Sigmoid colon (tissue), 7 donors: ENCODE measurements around the gene RPUSD4. TPM values are rescaled to one million over a fixed set of nuclear protein-coding genes. Genes with fewer than 3 reads are reported as not detected.
"Not testable (repeated sequence)": the region's sequence is repeated elsewhere in the genome, so short reads cannot be mapped to it uniquely, and the experiment has no call there.

ENCODE experiments used
- DNase-seq: peaks from one replicate; pipeline ENCODE4 v3.0.0-alpha.2; 2019
- H3K27ac ChIP-seq, 4 donors: fragments of 200-600 bp; sonication (generic); one replicate each; pipeline ENCODE4 v1.5.1; 2016 to 2019; ENCODE audit warnings: mild to moderate bottlenecking in 1 of 4
- H3K27me3 ChIP-seq, 3 donors: fragments of 200-600 bp; sonication (generic); one replicate each; pipeline ENCODE4 v1.5.1; 2019; ENCODE audit warnings: mild to moderate bottlenecking in 1 of 3
- H3K36me3 ChIP-seq, 4 donors: fragments of 200-600 bp; sonication (generic); one replicate each; pipeline ENCODE4 v1.5.1; 2016 to 2019
- H3K4me1 ChIP-seq, 4 donors: fragments of 200-600 bp; sonication (generic); one replicate each; pipeline ENCODE4 v1.5.1; 2017 to 2019
- H3K4me3 ChIP-seq, 4 donors: fragments of 200-600 bp; sonication (generic); one replicate each; pipeline ENCODE4 v1.5.1; 2017 to 2019; ENCODE audit warnings: mild to moderate bottlenecking in 2 of 4, moderate library complexity in 1 of 4
- H3K9me3 ChIP-seq, 4 donors: fragments of 200-600 bp in 3 of 4; sonication (generic) in 3 of 4; one replicate each; pipeline versions ENCODE4 v1.5.1 to v1.6.1; 2013 to 2019
- CTCF ChIP-seq, 4 experiments: fragments of 450-650 bp in 3 of 4; fragments of 200-600 bp in 1 of 4; IDR thresholded peaks; one replicate each; pipeline ENCODE4 v1.5.1; 2016 to 2019; ENCODE audit warnings: antibody characterized with exemption in 4 of 4, mild to moderate bottlenecking in 3 of 4, moderate library complexity in 2 of 4
- EP300 ChIP-seq, 4 donors: sonication (generic); formaldehyde crosslinking; IDR thresholded peaks; one replicate each; pipeline ENCODE4 v1.6.1; 2017; ENCODE audit warnings: antibody characterized with exemption in 4 of 4
- POLR2A ChIP-seq, 2 donors: fragments of 450-650 bp; IDR thresholded peaks; one replicate each; pipeline ENCODE4 v1.6.1; 2016; ENCODE audit warnings: antibody characterized with exemption in 2 of 2, mild to moderate bottlenecking in 2 of 2, moderate library complexity in 2 of 2
- POLR2AphosphoS5 ChIP-seq, 4 donors: sonication (generic); formaldehyde crosslinking; IDR thresholded peaks; one replicate each; pipeline ENCODE4 v1.6.1; 2017; ENCODE audit warnings: antibody characterized with exemption in 4 of 4
- WGBS, 2 donors: extraction: QIAGEN DNeasy Blood & Tissue Kit; methylation state at CpG; one replicate each; pipeline ENCODE4 v1.1.7; 2013; 5-methylcytosine and 5-hydroxymethylcytosine counted together
- intact Hi-C: fragments of 100-400 bp; cut with DNase I; formaldehyde crosslinking; loops from one replicate; pipeline ENCODE4 v1.15.1; 2023
- polyA plus RNA-seq, 3 donors: library from polyadenylated mRNA; stranded (reverse); fragments of 200-250 nt; gene quantifications; one replicate each; pipeline ENCODE4 v1.2.3, GENCODE V29; 2013
- total RNA-seq, 4 donors: library from RNA; depleted of rRNA; stranded (reverse); fragments of >200 nt; gene quantifications; one replicate each; pipeline ENCODE4 v1.1.0, GENCODE V29; 2016
- donor health status: healthy with polysubstance abuse.
- donor health status: Bipolar disorder and iron deficiency.
- donor health status: healthy.

Gene RPUSD4, protein sequence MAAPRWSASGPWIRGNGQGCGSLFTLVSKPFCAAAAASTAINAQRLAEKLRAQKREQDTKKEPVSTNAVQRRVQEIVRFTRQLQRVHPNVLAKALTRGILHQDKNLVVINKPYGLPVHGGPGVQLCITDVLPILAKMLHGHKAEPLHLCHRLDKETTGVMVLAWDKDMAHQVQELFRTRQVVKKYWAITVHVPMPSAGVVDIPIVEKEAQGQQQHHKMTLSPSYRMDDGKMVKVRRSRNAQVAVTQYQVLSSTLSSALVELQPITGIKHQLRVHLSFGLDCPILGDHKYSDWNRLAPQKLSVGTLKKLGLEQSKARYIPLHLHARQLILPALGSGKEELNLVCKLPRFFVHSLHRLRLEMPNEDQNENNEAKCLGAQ
- total RNA-seq (10 to 100 TPM; 14.3 to 24.4 (median 17.6) TPM), polyA plus RNA-seq (10 to 100 TPM in 2 of 3 donors, 1 to 10 TPM in 1; 7.9 to 22.5 (median 10.8) TPM)

DNA sequence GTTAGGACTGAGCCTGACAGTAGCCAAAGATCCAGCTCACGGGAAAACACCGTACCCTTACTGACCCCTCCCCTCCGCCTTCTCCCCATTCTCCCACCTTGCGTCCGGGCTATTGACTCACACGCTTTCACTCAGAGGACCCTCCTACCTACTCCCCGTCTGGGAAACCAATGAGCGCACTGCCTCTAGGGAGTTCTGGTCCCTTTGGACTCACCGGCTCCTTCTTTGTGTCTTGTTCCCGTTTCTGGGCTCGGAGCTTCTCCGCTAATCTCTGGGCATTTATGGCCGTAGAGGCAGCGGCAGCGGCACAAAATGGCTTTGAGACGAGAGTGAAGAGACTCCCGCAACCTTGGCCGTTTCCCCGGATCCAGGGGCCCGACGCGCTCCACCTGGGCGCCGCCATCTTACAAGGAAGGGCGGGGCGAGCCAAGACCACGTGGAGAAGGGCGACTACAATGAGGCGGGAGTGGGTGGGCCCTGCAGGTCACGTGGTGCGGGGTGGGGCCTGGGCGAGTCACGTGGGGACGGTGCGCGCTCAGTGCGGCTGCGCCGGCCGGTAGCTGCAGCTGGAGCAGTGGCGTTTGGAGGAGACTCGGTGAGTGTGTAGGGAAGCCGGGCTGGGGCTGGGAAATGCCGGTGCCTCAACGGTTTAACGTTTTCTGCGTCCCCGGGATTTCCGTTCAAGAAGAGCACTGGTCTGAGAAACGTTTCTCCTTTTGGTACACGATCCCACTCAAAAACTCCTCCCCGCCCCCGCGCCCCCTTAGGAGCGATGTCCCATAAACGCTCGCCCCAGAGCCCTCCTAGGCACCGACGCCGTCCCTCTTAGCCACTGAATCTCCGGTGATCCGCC lies at the start of gene RPUSD4, which contains the start of gene FAM118B:
Gene RPUSD4, minus strand, starts transcription at position 415 of the 853 bp plus-strand sequence. Its CDS starts 12 bp downstream, at position 403.
Gene FAM118B, plus strand, starts transcription at position 547 of the 853 bp plus-strand sequence. CDS start 23,220 bp downstream, outside the sequence.
- peak within 1 kb of the TSS; percentile 74 to 78 (median 76) for H3K27ac ChIP-seq
- H3K36me3 ChIP-seq, result peaks cover 0 to 28% (median 9%) of the 10 kb centered on the region in 4 donors
- H3K9me3 ChIP-seq, result no peaks in the 10 kb centered on the region
- TF ChIP-seq POLR2AphosphoS5 (IDR thresholded peaks at IDR 0.05) (peak; percentile 90 to 95 (median 94)), EP300 (IDR thresholded peaks at IDR 0.05) (no peak), POLR2A (IDR thresholded peaks at IDR 0.05) (peak; percentile 73 to 81)
- no peaks in the 10 kb centered on the region for H3K27me3 ChIP-seq
- intact Hi-C loops, result loop anchor here (2.0 kb wide), 1 partner anchor 57 kb away; the partner anchor contains the start of genes FOXRED1 and SRPRA
- H3K4me1 ChIP-seq, result peaks cover 0 to 28% (median 21%) of the 10 kb centered on the region in 4 donors
- H3K4me3 ChIP-seq, result peak within 1 kb of the TSS; percentile 66 to 92 (median 76)
- peak; percentile 99 for DNase-seq
- 0% methylated on average over 62 of the region's 62 CpGs for WGBS, 2 donors

GRCh38 chr11:126257764-126258163 lies 46.3 kb upstream of the RPUSD4 start:
- Histone ChIP-seq H3K4me3 (no peak overlapping the region), H3K27ac (no peak overlapping the region), H3K27me3 (no peaks in the 10 kb centered on the region), H3K4me1 (no peaks in the 10 kb centered on the region), H3K9me3 (no peaks in the 10 kb centered on the region), H3K36me3 (peaks cover 6 to 58% (median 14%) of the 10 kb centered on the region in 4 donors)
- no peak for DNase-seq
- TF ChIP-seq EP300 (IDR thresholded peaks at IDR 0.05), result no peak
- TF ChIP-seq POLR2A (IDR thresholded peaks at IDR 0.05), result no peak
- no peak for TF ChIP-seq CTCF (IDR thresholded peaks at IDR 0.05)
- TF ChIP-seq POLR2AphosphoS5 (IDR thresholded peaks at IDR 0.05), result no peak
- WGBS, 2 donors, result 88 to 89% methylated on average over 2 of the region's 2 CpGs
- intact Hi-C loops, result no loop called here

DNA sequence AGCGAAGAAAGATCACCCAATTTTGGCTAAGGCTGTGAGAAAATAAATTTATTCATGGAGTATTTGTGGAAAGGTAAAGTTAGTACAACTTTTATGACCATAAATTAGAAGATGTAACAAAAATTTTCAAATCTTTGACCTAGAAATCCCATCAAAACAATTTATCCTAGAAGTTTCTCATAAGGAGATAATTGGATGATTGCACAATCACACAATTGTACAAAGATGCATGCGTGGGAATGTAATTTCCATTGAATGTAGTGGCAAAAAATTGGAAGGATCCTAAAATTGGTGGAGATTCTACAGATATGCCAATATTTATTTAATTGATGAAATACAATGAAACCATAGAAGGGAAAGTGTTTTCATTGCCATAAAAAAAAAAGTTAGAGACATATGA lies 45.7 kb upstream of the RPUSD4 start:
- H3K4me1 ChIP-seq, result no peaks in the 10 kb centered on the region
- H3K27me3 ChIP-seq, result no peaks in the 10 kb centered on the region
- intact Hi-C loops, result no loop called here
- H3K9me3 ChIP-seq, result no peaks in the 10 kb centered on the region
- 91 to 92% methylated on average over 2 of the region's 2 CpGs for WGBS, 2 donors
- TF ChIP-seq POLR2AphosphoS5 (IDR thresholded peaks at IDR 0.05), result no peak
- TF ChIP-seq POLR2A (IDR thresholded peaks at IDR 0.05), result no peak
- TF ChIP-seq EP300 (IDR thresholded peaks at IDR 0.05), result no peak
- TF ChIP-seq CTCF (IDR thresholded peaks at IDR 0.05), result no peak
- no peak overlapping the region for H3K4me3 ChIP-seq
- peaks cover 6 to 52% (median 10%) of the 10 kb centered on the region in 4 donors for H3K36me3 ChIP-seq
- no peak for DNase-seq
- H3K27ac ChIP-seq, result no peak overlapping the region

DNA sequence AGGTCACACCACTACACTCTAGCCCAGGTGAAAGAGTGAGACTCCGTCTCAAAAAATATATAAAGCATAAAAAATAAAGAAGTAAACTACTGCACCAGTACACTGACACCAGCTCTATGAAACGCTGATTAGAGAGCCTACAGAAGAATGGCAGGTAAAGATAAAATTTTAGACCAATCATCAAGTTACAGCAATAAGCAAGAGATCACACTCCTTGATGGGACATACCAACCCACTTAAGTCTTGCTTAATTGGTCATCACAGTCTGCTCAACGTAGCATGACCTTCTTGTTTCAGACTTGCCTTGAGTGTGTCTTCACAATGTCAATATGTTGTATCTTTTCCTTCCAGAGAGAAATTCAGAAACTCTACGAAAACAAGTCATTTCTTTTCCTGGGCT lies 44.8 kb upstream of the RPUSD4 start:
- intact Hi-C loops, result no loop called here
- no peaks in the 10 kb centered on the region for H3K9me3 ChIP-seq
- no peak overlapping the region for H3K4me3 ChIP-seq
- H3K27ac ChIP-seq, result no peak overlapping the region
- 94 to 96% methylated on average over 4 of the region's 4 CpGs for WGBS, 2 donors
- TF ChIP-seq POLR2AphosphoS5 (IDR thresholded peaks at IDR 0.05), result no peak
- no peak for TF ChIP-seq CTCF (IDR thresholded peaks at IDR 0.05)
- no peak for TF ChIP-seq POLR2A (IDR thresholded peaks at IDR 0.05)
- no peak for TF ChIP-seq EP300 (IDR thresholded peaks at IDR 0.05)
- H3K4me1 ChIP-seq, result no peaks in the 10 kb centered on the region
- peaks cover 6 to 43% (median 7%) of the 10 kb centered on the region in 4 donors for H3K36me3 ChIP-seq
- no peak for DNase-seq
- no peaks in the 10 kb centered on the region for H3K27me3 ChIP-seq

- 95 to 96% methylated on average over 5 of the region's 5 CpGs for WGBS, 2 donors
- H3K27ac ChIP-seq, H3K4me1 ChIP-seq, H3K27me3 ChIP-seq, intact Hi-C loops, H3K9me3 ChIP-seq, DNase-seq, H3K4me3 ChIP-seq: not testable (repeated sequence)
- peaks cover 6 to 45% (median 7%) of the 10 kb centered on the region in 4 donors for H3K36me3 ChIP-seq
Measured at GRCh38 chr11:126255507-126255906, 44.1 kb upstream of the RPUSD4 start.
